Kidney epithelial cell (primary cell): Measurements from ENCODE around the gene FILIP1L. TPM values are rescaled to one million over a fixed set of nuclear protein-coding genes. Genes with fewer than 3 reads are reported as not detected.

Source experiments
- DNase-seq: peaks from one replicate; pipeline ENCODE4 v3.0.0-alpha.2; 2010; ENCODE audit warnings: low read depth
- H3K27me3 ChIP-seq: 2 replicates; pipeline ENCODE4 v1.6.0; 2011; ENCODE audit warnings: low read length; ENCODE audit not compliant: control insufficient read depth, insufficient read depth
- H3K36me3 ChIP-seq: 2 replicates; pipeline ENCODE4 v1.5.1; 2011; ENCODE audit warnings: low read length; ENCODE audit not compliant: control insufficient read depth, insufficient read depth
- H3K4me3 ChIP-seq: 2 replicates; pipeline ENCODE4 v1.5.1; 2011; ENCODE audit warnings: low read depth, mild to moderate bottlenecking, control low read depth, low read length
- CTCF ChIP-seq: IDR thresholded peaks from 2 replicates; pipeline ENCODE4 v1.5.1; 2011; ENCODE audit warnings: mild to moderate bottlenecking, moderate library complexity, low read length, control low read depth, inconsistent platforms; ENCODE audit not compliant: insufficient read depth, poor library complexity, severe bottlenecking
- total RNA-seq: library from RNA; depleted of rRNA; stranded (reverse); fragments of >200 nt; gene quantifications from 2 replicates; pipeline ENCODE4 v1.2.3, GENCODE V29; 2015

Gene FILIP1L
- total RNA-seq, 1 donor from 2014 or later = 15.6 TPM

GRCh38 chr3:100030914-100031425 lies 83.3 kb downstream of the FILIP1L start:
- no peaks in the 10 kb centered on the region for H3K27me3 ChIP-seq
- H3K36me3 ChIP-seq = no peaks in the 10 kb centered on the region
- no peak overlapping the region for H3K4me3 ChIP-seq
- TF ChIP-seq CTCF = no peak
- no peak for DNase-seq

GRCh38 chr3:100030346-100030745 lies 84.0 kb downstream of the FILIP1L start:
- Histone ChIP-seq H3K4me3 (no peak overlapping the region), H3K27me3 (no peaks in the 10 kb centered on the region), H3K36me3 (no peaks in the 10 kb centered on the region)
- DNase-seq = no peak
- no peak for TF ChIP-seq CTCF

GRCh38 chr3:100029689-100030088 lies 84.6 kb downstream of the FILIP1L start:
- H3K27me3 ChIP-seq = no peaks in the 10 kb centered on the region
- DNase-seq = no peak
- H3K4me3 ChIP-seq = no peak overlapping the region
- no peaks in the 10 kb centered on the region for H3K36me3 ChIP-seq
- no peak for TF ChIP-seq CTCF

- no peak for TF ChIP-seq CTCF
- no peak for DNase-seq
- H3K36me3 ChIP-seq = no peaks in the 10 kb centered on the region
- H3K4me3 ChIP-seq = no peak overlapping the region
- no peaks in the 10 kb centered on the region for H3K27me3 ChIP-seq
Observed at GRCh38 chr3:100029052-100029451, 85.2 kb downstream of the FILIP1L start.

GRCh38 chr3:100027321-100027720 lies 87.0 kb downstream of the FILIP1L start:
- no peak for TF ChIP-seq CTCF
- no peaks in the 10 kb centered on the region for H3K27me3 ChIP-seq

More at GRCh38 chr3:100027321-100027720, 87.0 kb downstream of the FILIP1L start:
- H3K36me3 ChIP-seq = no peaks in the 10 kb centered on the region
- H3K4me3 ChIP-seq = no peak overlapping the region
- no peak for DNase-seq
